ENCODE measurements around the gene C1GALT1. TPM values are rescaled to one million over a fixed set of nuclear protein-coding genes. Genes with fewer than 3 reads are reported as not detected.
A peak's percentile ranks its signal among the peaks of the same experiment; 100 is the strongest.

Gene C1GALT1
- total and polyA plus RNA-seq, 7 experiments from 2014 or later: 47.9 to 60.1 (median 54.5) TPM

DNA sequence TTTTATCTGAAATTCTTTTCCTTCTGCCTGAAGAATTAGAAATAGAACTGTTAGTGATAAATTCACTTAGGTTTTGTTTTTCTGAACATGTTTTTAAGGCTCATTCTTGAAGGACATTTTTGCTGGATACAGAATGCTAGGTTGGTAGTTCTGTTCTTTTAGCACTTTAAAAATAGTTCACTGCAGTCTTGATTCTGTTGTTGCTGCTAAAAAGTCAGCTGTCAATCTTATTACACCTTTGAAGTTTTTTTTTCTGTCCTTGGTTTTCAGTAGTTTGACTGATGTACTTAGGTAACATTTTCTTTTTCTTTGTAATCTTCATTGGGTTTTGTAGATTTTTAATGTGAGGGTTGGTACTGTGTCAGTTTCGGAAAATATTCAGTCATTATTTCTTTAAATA is 48.7 kb downstream of the C1GALT1 start:
- H3K36me3 ChIP-seq (ENCODE audit: control insufficient read depth in 2 of 3, insufficient read depth in 3 of 3, low read length in 3 of 3): peaks cover 0 to 8% (median 6%) of the 10 kb centered on the region in 3 experiments
- ATAC-seq (no peak), DNase-seq (peak in 3 of 9 donors; percentile 4 to 31 (median 21))
- no peaks in the 10 kb centered on the region for H3K4me1 ChIP-seq (ENCODE audit: control insufficient read depth in 2 of 2, insufficient read depth in 2 of 2, low read length in 2 of 2)
- Mint-ChIP-seq H3K27ac (peak overlapping the region in 1 of 9 donors; percentile 0), H3K36me3 (peaks cover 8 to 69% (median 48%) of the 10 kb centered on the region in 5 donors), H3K9me3 (peaks cover 0 to 30% (median 13%) of the 10 kb centered on the region in 11 donors), H3K4me3 (peak overlapping the region in 1 of 10 donors; percentile 24), H3K27me3 (no peaks in the 10 kb centered on the region), H3K4me1 (peaks cover 12 to 53% (median 40%) of the 10 kb centered on the region in 7 donors)
- H3K4me3 ChIP-seq (ENCODE audit: low read length): no peak overlapping the region
- intact Hi-C loops (cut with micrococcal nuclease): loop anchor here in 1 of 2 donors (1.0 kb wide), 1 partner anchor 8 kb away; no protein-coding TSS in a partner anchor
- H3K27ac ChIP-seq (ENCODE audit: low read depth, low read length): no peak overlapping the region
- ChIA-PET CTCF (no interaction called here), POLR2A (interaction anchor here (0.7 to 0.9 kb wide), 2 partner anchors 29 to 49 kb away, joined by 3 read pairs; no protein-coding TSS in a partner anchor)
- H3K27me3 ChIP-seq (ENCODE audit: control insufficient read depth in 2 of 2, insufficient read depth in 2 of 2, low read length in 2 of 2): no peaks in the 10 kb centered on the region
- H3K9me3 ChIP-seq (ENCODE audit: control insufficient read depth in 2 of 3, low read length in 3 of 3): peaks cover 0 to 7% (median 0%) of the 10 kb centered on the region in 3 experiments

DNA sequence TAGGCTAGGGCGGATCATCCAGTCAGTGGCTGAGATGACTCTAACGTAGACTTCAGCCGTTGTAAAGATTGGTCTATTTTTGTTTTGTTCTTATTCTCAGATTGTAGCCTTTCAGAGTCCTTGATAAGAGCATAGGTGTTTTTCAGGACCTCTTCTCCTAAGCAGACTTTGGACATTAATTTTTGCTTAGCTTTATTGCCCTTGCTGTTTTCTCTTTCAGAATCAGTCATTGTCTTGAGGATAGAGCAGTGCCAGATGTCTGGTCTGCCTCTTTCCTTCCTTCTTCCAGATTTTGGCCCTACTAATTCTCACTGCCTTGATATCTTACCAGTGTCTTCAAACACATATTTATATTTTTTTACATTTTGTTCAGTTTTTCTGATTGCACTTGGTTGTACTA is 49.5 kb downstream of the C1GALT1 start:
- Histone ChIP-seq H3K36me3 (ENCODE audit: control insufficient read depth in 2 of 3, insufficient read depth in 3 of 3, low read length in 3 of 3) (peaks cover 0 to 10% (median 6%) of the 10 kb centered on the region in 3 experiments), H3K27ac (ENCODE audit: low read depth, low read length) (no peak overlapping the region), H3K27me3 (ENCODE audit: control insufficient read depth in 2 of 2, insufficient read depth in 2 of 2, low read length in 2 of 2) (no peaks in the 10 kb centered on the region), H3K9me3 (ENCODE audit: control insufficient read depth in 2 of 3, low read length in 3 of 3) (peaks cover 0 to 7% (median 0%) of the 10 kb centered on the region in 3 experiments), H3K4me3 (ENCODE audit: low read length) (no peak overlapping the region), H3K4me1 (ENCODE audit: control insufficient read depth in 2 of 2, insufficient read depth in 2 of 2, low read length in 2 of 2) (no peaks in the 10 kb centered on the region)
- Mint-ChIP-seq H3K9me3 (peaks cover 0 to 30% (median 13%) of the 10 kb centered on the region in 11 donors), H3K27me3 (no peaks in the 10 kb centered on the region), H3K36me3 (peaks cover 8 to 66% (median 52%) of the 10 kb centered on the region in 5 donors), H3K4me3 (peak overlapping the region in 1 of 10 donors; percentile 32), H3K4me1 (peaks cover 12 to 56% (median 46%) of the 10 kb centered on the region in 7 donors), H3K27ac (peak overlapping the region in 3 of 9 donors; percentile 43 to 68 (median 68))
- CTCF ChIA-PET: no interaction called here
- DNase-seq (no peak), ATAC-seq (no peak)
- intact Hi-C loops (cut with micrococcal nuclease): no loop called here
- POLR2A ChIA-PET: interaction anchor here (0.9 kb wide), 1 partner anchor 50 kb away, joined by 3 read pairs; no protein-coding TSS in a partner anchor

DNA sequence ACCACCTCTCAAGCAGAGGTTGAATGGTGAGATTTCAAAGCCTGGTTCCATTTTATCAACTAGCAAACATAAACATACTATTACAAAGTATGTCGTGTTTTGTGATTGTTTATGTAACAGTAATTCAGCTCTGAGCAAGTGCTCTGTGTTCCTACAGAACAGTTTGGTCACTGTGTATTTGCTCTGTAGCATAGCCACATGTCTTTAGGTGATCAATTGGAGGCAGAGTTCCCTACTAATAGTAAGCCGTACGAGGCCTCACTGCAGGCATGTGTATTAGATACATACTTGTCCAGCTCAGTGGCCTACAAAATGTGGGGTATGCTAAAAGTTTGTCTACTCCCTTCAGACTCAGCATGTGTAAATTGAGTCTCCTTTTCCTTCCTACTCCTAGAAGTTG is 53.0 kb downstream of the C1GALT1 start:
- H3K36me3 ChIP-seq (ENCODE audit: control insufficient read depth in 2 of 3, insufficient read depth in 3 of 3, low read length in 3 of 3): peaks cover 0 to 21% (median 6%) of the 10 kb centered on the region in 3 experiments
- Mint-ChIP-seq H3K9me3 (peaks cover 0 to 18% (median 9%) of the 10 kb centered on the region in 11 donors), H3K27ac (no peak overlapping the region), H3K36me3 (peaks cover 19 to 72% (median 61%) of the 10 kb centered on the region in 5 donors), H3K27me3 (no peaks in the 10 kb centered on the region), H3K4me1 (peaks cover 13 to 72% (median 56%) of the 10 kb centered on the region in 7 donors), H3K4me3 (no peak overlapping the region)
- intact Hi-C loops (cut with micrococcal nuclease): no loop called here
- no peak overlapping the region for H3K4me3 ChIP-seq (ENCODE audit: low read length)
- POLR2A ChIA-PET: no interaction called here
- no peaks in the 10 kb centered on the region for H3K4me1 ChIP-seq (ENCODE audit: control insufficient read depth in 2 of 2, insufficient read depth in 2 of 2, low read length in 2 of 2)
- H3K27me3 ChIP-seq (ENCODE audit: control insufficient read depth in 2 of 2, insufficient read depth in 2 of 2, low read length in 2 of 2): no peaks in the 10 kb centered on the region
- CTCF ChIA-PET: no interaction called here
- H3K9me3 ChIP-seq (ENCODE audit: control insufficient read depth in 2 of 3, low read length in 3 of 3): no peaks in the 10 kb centered on the region
- DNase-seq (no peak), ATAC-seq (no peak)
- H3K27ac ChIP-seq (ENCODE audit: low read depth, low read length): no peak overlapping the region

DNA sequence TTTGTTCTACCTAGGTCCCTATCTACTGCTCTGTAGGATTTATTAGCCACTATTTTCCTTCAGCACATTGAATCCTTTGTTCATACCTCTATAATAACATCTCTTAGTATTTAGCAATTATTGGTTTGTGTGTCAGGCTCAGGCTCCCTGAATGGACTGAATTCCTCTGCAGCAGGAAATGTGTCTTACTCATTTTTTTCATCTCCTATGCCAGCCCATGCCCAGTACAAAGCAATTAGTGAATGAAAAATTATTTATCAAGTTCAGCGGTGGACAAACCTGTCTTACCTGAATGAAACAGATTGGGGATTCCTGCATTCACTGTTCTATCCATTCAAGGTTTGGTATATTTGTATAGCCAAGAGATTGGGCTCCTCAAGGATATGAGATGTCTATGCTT is 53.7 kb downstream of the C1GALT1 start:
- peaks cover 0 to 21% (median 6%) of the 10 kb centered on the region in 3 experiments for H3K36me3 ChIP-seq (ENCODE audit: control insufficient read depth in 2 of 3, insufficient read depth in 3 of 3, low read length in 3 of 3)
- intact Hi-C loops (cut with micrococcal nuclease): no loop called here
- POLR2A ChIA-PET: no interaction called here
- Mint-ChIP-seq H3K4me3 (no peak overlapping the region), H3K4me1 (peaks cover 13 to 72% (median 56%) of the 10 kb centered on the region in 7 donors), H3K36me3 (peaks cover 19 to 75% (median 58%) of the 10 kb centered on the region in 5 donors), H3K27me3 (no peaks in the 10 kb centered on the region), H3K9me3 (peaks cover 0 to 13% (median 6%) of the 10 kb centered on the region in 11 donors), H3K27ac (peak overlapping the region in 1 of 9 donors; percentile 11)
- no peak for DNase-seq
- ATAC-seq: no peak
- H3K4me3 ChIP-seq (ENCODE audit: low read length): no peak overlapping the region
- H3K9me3 ChIP-seq (ENCODE audit: control insufficient read depth in 2 of 3, low read length in 3 of 3): no peaks in the 10 kb centered on the region
- no peaks in the 10 kb centered on the region for H3K27me3 ChIP-seq (ENCODE audit: control insufficient read depth in 2 of 2, insufficient read depth in 2 of 2, low read length in 2 of 2)
- no peaks in the 10 kb centered on the region for H3K4me1 ChIP-seq (ENCODE audit: control insufficient read depth in 2 of 2, insufficient read depth in 2 of 2, low read length in 2 of 2)
- no peak overlapping the region for H3K27ac ChIP-seq (ENCODE audit: low read depth, low read length)
- CTCF ChIA-PET: no interaction called here

DNA sequence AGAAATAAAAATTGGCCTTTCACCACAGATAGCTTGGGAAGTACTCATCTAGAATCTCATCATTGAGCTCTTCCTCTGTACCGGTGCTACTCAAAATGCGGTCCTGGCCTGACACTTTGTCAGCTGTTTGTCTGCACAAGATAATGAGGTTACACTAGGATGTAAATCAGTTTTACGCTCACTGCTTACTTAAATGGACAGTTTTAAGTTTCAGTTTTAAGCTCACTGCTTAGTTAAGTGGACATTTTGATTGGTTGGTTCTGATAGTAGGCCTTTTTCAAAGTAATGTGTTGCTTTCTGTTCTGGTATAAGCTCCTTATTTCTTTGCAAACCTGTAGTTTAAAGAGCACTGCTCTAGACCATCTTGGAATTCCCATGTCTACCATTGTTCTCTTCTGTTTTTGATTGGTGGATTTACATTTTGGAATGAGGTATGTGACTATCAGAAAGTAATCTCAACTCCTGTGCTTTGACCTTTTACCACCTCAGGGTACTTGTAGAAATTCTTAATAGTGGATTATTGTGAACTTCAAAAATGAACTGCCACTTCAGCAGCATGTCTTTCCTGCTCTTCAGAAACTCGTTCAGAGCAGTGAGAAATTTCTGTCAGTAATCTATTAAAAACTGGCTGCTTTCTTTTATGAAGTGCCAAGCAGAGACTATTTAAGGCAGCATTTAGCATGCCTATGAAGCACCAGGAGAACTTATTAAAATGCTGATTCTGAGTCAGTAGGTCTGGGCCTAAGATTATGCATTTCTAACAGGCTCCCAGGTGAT is 55.0 kb downstream of the C1GALT1 start:
- Histone ChIP-seq H3K27ac (ENCODE audit: low read depth, low read length) (no peak overlapping the region), H3K36me3 (ENCODE audit: control insufficient read depth in 2 of 3, insufficient read depth in 3 of 3, low read length in 3 of 3) (peaks cover 0 to 21% (median 6%) of the 10 kb centered on the region in 3 experiments), H3K4me3 (ENCODE audit: low read length) (no peak overlapping the region), H3K27me3 (ENCODE audit: control insufficient read depth in 2 of 2, insufficient read depth in 2 of 2, low read length in 2 of 2) (no peaks in the 10 kb centered on the region), H3K4me1 (ENCODE audit: control insufficient read depth in 2 of 2, insufficient read depth in 2 of 2, low read length in 2 of 2) (no peaks in the 10 kb centered on the region), H3K9me3 (ENCODE audit: control insufficient read depth in 2 of 3, low read length in 3 of 3) (no peaks in the 10 kb centered on the region)
- ChIA-PET POLR2A (interaction anchor here (0.8 kb wide), 1 partner anchor 9 kb away, joined by 3 read pairs; no protein-coding TSS in a partner anchor), CTCF (no interaction called here)
- H3K27me3 Mint-ChIP-seq: no peaks in the 10 kb centered on the region
- DNase-seq: no peak
- peaks cover 0 to under 1% (median 0%) of the 10 kb centered on the region in 11 donors for H3K9me3 Mint-ChIP-seq
- H3K27ac Mint-ChIP-seq: peak overlapping the region in 1 of 9 donors; percentile 71
- H3K4me3 Mint-ChIP-seq: no peak overlapping the region
- intact Hi-C loops (cut with micrococcal nuclease): no loop called here
- peak; percentile 37 for ATAC-seq
- H3K4me1 Mint-ChIP-seq: peaks cover 12 to 75% (median 56%) of the 10 kb centered on the region in 7 donors
- peaks cover 16 to 66% (median 52%) of the 10 kb centered on the region in 5 donors for H3K36me3 Mint-ChIP-seq

DNA sequence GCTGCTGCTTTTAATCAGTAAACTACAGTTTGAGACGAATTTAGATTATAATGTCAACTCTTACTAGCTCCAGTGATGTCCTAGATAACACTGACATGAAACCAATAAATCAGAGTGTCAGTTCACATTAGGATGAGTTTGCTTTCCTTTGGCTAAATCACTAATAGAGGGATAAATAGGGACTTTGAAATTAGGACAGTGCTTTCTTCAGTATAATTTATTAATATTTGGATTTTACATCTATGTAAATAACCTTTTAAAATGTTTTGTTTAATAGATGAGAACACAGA is 55.6 kb downstream of the C1GALT1 start:
- Histone ChIP-seq H3K36me3 (ENCODE audit: control insufficient read depth in 2 of 3, insufficient read depth in 3 of 3, low read length in 3 of 3) (peaks cover 0 to 25% (median 6%) of the 10 kb centered on the region in 3 experiments), H3K4me3 (ENCODE audit: low read length) (no peak overlapping the region), H3K27me3 (ENCODE audit: control insufficient read depth in 2 of 2, insufficient read depth in 2 of 2, low read length in 2 of 2) (no peaks in the 10 kb centered on the region), H3K27ac (ENCODE audit: low read depth, low read length) (no peak overlapping the region), H3K4me1 (ENCODE audit: control insufficient read depth in 2 of 2, insufficient read depth in 2 of 2, low read length in 2 of 2) (no peaks in the 10 kb centered on the region), H3K9me3 (ENCODE audit: control insufficient read depth in 2 of 3, low read length in 3 of 3) (no peaks in the 10 kb centered on the region)
- Mint-ChIP-seq H3K4me1 (peaks cover 14 to 79% (median 59%) of the 10 kb centered on the region in 7 donors), H3K27me3 (no peaks in the 10 kb centered on the region), H3K4me3 (no peak overlapping the region), H3K36me3 (peaks cover 16 to 72% (median 57%) of the 10 kb centered on the region in 5 donors), H3K27ac (peak overlapping the region in 1 of 9 donors; percentile 71), H3K9me3 (no peaks in the 10 kb centered on the region)
- intact Hi-C loops (cut with micrococcal nuclease): no loop called here
- ATAC-seq: no peak
- ChIA-PET CTCF (no interaction called here), POLR2A (interaction anchor here (0.8 kb wide), 1 partner anchor 9 kb away, joined by 3 read pairs; no protein-coding TSS in a partner anchor)
- DNase-seq: no peak
